ENCODE data around the gene TMC6. TPM values are rescaled to one million over a fixed set of nuclear protein-coding genes. Genes with fewer than 3 reads are reported as not detected.

Gene TMC6
- total and polyA plus RNA-seq, 2 of the 4 experiments (the other 2 are of a cell fraction): 0.19 TPM; not detected in 1

- Histone ChIP-seq H3K4me1 (ENCODE audit: control insufficient read depth, insufficient read depth, low read length) (peaks cover 6% of the 10 kb centered on the region), H3K27ac (ENCODE audit: insufficient read depth, low read length) (no peak overlapping the region), H3K9ac (ENCODE audit: low read depth, low read length) (no peak overlapping the region), H2AK9ac (replicated peaks; ENCODE audit: low read depth, low read length, poor library complexity) (no peak overlapping the region), H3K4ac (ENCODE audit: low read depth, low read length) (no peak overlapping the region), H4K20me1 (ENCODE audit: insufficient read depth, low read length) (peaks cover 5% of the 10 kb centered on the region; the same call in 1 of the 2 replicates), H4K5ac (ENCODE audit: low read depth, low read length) (no peak overlapping the region), H2AFZ (replicated peaks; ENCODE audit: low read length, poor library complexity) (no peak overlapping the region), H4K91ac (ENCODE audit: insufficient read depth, low read depth, low read length) (no peak overlapping the region), H3K79me1 (ENCODE audit: low read depth in 1 of 2, low read length in 2 of 2) (peaks cover 0 to 18% of the 10 kb centered on the region in 2 experiments; a peak in 2 of 4 replicates), H3K18ac (ENCODE audit: low read depth, low read length) (no peak overlapping the region), H2BK120ac (ENCODE audit: low read depth, low read length) (no peak overlapping the region), H2AK5ac (ENCODE audit: low read depth, low read length) (no peak overlapping the region), H3K4me2 (ENCODE audit: low read depth, low read length) (no peak overlapping the region), H2BK15ac (ENCODE audit: low read depth, low read length) (no peak overlapping the region), H3K56ac (ENCODE audit: extremely low read depth, insufficient read depth, low read length) (no peak overlapping the region), H3K27me3 (ENCODE audit: control insufficient read depth, insufficient read depth, low read length) (no peaks in the 10 kb centered on the region), H3K9me1 (ENCODE audit: insufficient read depth, low read length) (peaks cover 5% of the 10 kb centered on the region; the same call in 1 of the 2 replicates), H2BK5ac (ENCODE audit: low read depth, low read length, poor library complexity, severe bottlenecking) (no peak overlapping the region), H3K23ac (ENCODE audit: low read depth, low read length) (no peak overlapping the region), H4K8ac (ENCODE audit: low read depth in 2 of 2, low read length in 2 of 2) (no peak overlapping the region), H3K4me3 (ENCODE audit: insufficient read depth, low read depth, low read length) (no peak overlapping the region), H2BK20ac (ENCODE audit: low read depth, low read length) (no peak overlapping the region), H3K14ac (replicated peaks; ENCODE audit: low read depth, low read length) (no peak overlapping the region), H3K9me3 (ENCODE audit: control insufficient read depth, insufficient read depth, low read length) (no peaks in the 10 kb centered on the region), H3K36me3 (ENCODE audit: control insufficient read depth, insufficient read depth, low read length) (peaks cover 7% of the 10 kb centered on the region)
- dilution Hi-C loops (cut with HindIII; ENCODE audit: low sequenced_read_pairs, unreplicated experiment) (no loop called here), in situ Hi-C loops (cut with MboI; ENCODE audit: low sequenced_read_pairs) (no loop called here), intact Hi-C loops (cut with micrococcal nuclease) (no loop called here)
- ATAC-seq (ENCODE audit: low read depth): no peak
- POLR2A ChIA-PET (ENCODE audit: unreplicated experiment): no interaction called here
- DNase-seq: no peak
- CTCF ChIA-PET: interaction anchor here (0.8 kb wide), 1 partner anchor 43 kb away, joined by 3 read pairs; no protein-coding TSS in a partner anchor
- no TSS peak for BruUV-seq (replicated peaks)
- TF ChIP-seq MAZ (IDR thresholded peaks at IDR 0.05; ENCODE audit: borderline replicate concordance, low read depth, low read length) (no peak), CTCF (conservative IDR thresholded peaks at IDR 0.05; ENCODE audit: low read depth, low read length) (no peak), POLR2A (IDR thresholded peaks at IDR 0.05; ENCODE audit: low read depth, low read length) (no peak), ELK1 (IDR thresholded peaks at IDR 0.05; ENCODE audit: borderline replicate concordance, low read depth, low read length) (no peak), RCOR1 (IDR thresholded peaks at IDR 0.05; ENCODE audit: insufficient replicate concordance, low read length) (no peak), CEBPB (IDR thresholded peaks at IDR 0.05; ENCODE audit: low read depth, low read length) (no peak), BHLHE40 (IDR thresholded peaks at IDR 0.05; ENCODE audit: low read depth, low read length) (no peak), RFX5 (IDR thresholded peaks at IDR 0.05; ENCODE audit: low read depth, low read length) (no peak), MAFK (IDR thresholded peaks at IDR 0.05; ENCODE audit: low read depth, low read length) (no peak), USF2 (IDR thresholded peaks at IDR 0.05; ENCODE audit: low read depth, low read length) (no peak), SMC3 (IDR thresholded peaks at IDR 0.05; ENCODE audit: low read depth, low read length) (no peak), CHD1 (IDR thresholded peaks at IDR 0.05; ENCODE audit: low read depth, low read length) (no peak), FOS (IDR thresholded peaks at IDR 0.05; ENCODE audit: low read depth, low read length) (no peak), NFE2L2 (IDR thresholded peaks at IDR 0.05; ENCODE audit: low read depth, low read length) (no peak), RAD21 (IDR thresholded peaks at IDR 0.05; ENCODE audit: low read length) (no peak), MXI1 (IDR thresholded peaks at IDR 0.05; ENCODE audit: borderline replicate concordance, low read depth, low read length) (no peak)
Observed at GRCh38 chr17:78063489-78063888, 65.1 kb downstream of the TMC6 start.

Data from IMR-90 (cell line).